Upper lobe of right lung (tissue), 1 donor: ENCODE measurements around the gene ZNRF1. TPM values are rescaled to one million over a fixed set of nuclear protein-coding genes. Genes with fewer than 3 reads are reported as not detected.

ENCODE experiments used
- ATAC-seq: fragments of 200-7000 bp; cut with Tn5 transposase; one replicate; pipeline ENCODE4 v1.9.1; 2020; ENCODE audit warnings: mild to moderate bottlenecking, moderate library complexity
- DNase-seq: peaks from one replicate; pipeline ENCODE4 v3.0.0-alpha.2; 2020
- H3K27ac ChIP-seq: fragments of 200-600 bp; one replicate; pipeline ENCODE4 v1.8.0; 2022
- H3K27me3 ChIP-seq: fragments of 200-600 bp; one replicate; pipeline ENCODE4 v1.8.0; 2022; ENCODE audit warnings: mild to moderate bottlenecking
- H3K36me3 ChIP-seq: fragments of 200-600 bp; one replicate; pipeline ENCODE4 v1.8.0; 2022
- H3K4me1 ChIP-seq: fragments of 200-600 bp; one replicate; pipeline ENCODE4 v1.8.0; 2022
- H3K4me3 ChIP-seq: fragments of 200-600 bp; one replicate; pipeline ENCODE4 v1.8.0; 2022; ENCODE audit warnings: mild to moderate bottlenecking
- H3K9me3 ChIP-seq: fragments of 200-600 bp; one replicate; pipeline ENCODE4 v1.8.0; 2022
- CTCF ChIP-seq: fragments of 200-600 bp; IDR thresholded peaks from one replicate; pipeline ENCODE4 v1.8.0; 2022; ENCODE audit warnings: antibody characterized with exemption
- intact Hi-C: fragments of 100-400 bp; cut with DNase I; formaldehyde crosslinking; loops from one replicate; pipeline ENCODE4 v1.11.0; 2022
- total RNA-seq: library from RNA; stranded (reverse); fragmentation: NEBNext Ultra II Directional; extraction: Animal tissue kit (Norgen Biotek cat#: 25700); gene quantifications from one replicate; pipeline ENCODE4 v1.2.1, GENCODE V29; 2021
- donor health status: DM: no; HTN: yes; CAD: no; lungs with severe emphysema.

ZNRF1 gene
- total RNA-seq, 1 donor from 2014 or later, result 21.3 TPM

DNA sequence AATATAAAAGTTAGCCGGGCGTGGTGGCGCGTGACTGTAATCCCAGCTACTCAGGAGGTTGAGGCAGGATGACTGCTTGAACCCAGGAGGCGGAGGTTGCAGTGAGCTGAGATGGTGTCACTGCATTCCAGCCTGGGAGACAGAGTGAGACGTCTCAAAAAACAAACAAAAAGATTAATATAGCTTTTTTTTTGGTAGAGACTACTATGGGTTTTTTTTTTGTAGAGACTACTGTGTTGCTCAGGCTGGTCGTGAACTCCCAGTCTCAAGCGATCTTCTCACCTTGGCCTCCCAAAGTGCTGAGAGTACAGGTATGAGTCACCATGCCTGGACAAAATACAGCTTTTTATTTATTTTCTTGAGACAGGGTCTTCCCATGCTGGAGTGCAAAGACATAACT lies 20.2 kb downstream of the ZNRF1 start:
- Histone ChIP-seq H3K9me3 (peaks cover 7% of the 10 kb centered on the region), H3K4me1 (peaks cover 12% of the 10 kb centered on the region), H3K27ac (no peak overlapping the region), H3K27me3 (no peaks in the 10 kb centered on the region), H3K4me3 (no peak overlapping the region), H3K36me3 (no peaks in the 10 kb centered on the region)
- no peak for TF ChIP-seq CTCF
- no peak for DNase-seq
- intact Hi-C loops, result no loop called here
- ATAC-seq, result no peak

- Histone ChIP-seq H3K4me1 (peaks cover 18% of the 10 kb centered on the region), H3K4me3 (no peak overlapping the region), H3K27ac (no peak overlapping the region), H3K27me3 (no peaks in the 10 kb centered on the region), H3K36me3 (no peaks in the 10 kb centered on the region), H3K9me3 (peaks cover 7% of the 10 kb centered on the region)
- TF ChIP-seq CTCF, result no peak
- no peak for DNase-seq
- intact Hi-C loops, result no loop called here
- no peak for ATAC-seq
These were observed 20.8 kb downstream of the ZNRF1 start for GRCh38 chr16:75019586-75019985.

- no peak for TF ChIP-seq CTCF
- H3K27me3 ChIP-seq, result no peaks in the 10 kb centered on the region
- ATAC-seq, result no peak
- H3K4me3 ChIP-seq, result no peak overlapping the region
- H3K9me3 ChIP-seq, result peaks cover 7% of the 10 kb centered on the region
- no peaks in the 10 kb centered on the region for H3K36me3 ChIP-seq
- intact Hi-C loops, result no loop called here
- no peak for DNase-seq
- H3K4me1 ChIP-seq, result peaks cover 31% of the 10 kb centered on the region
- H3K27ac ChIP-seq, result no peak overlapping the region
These were observed 22.6 kb downstream of the ZNRF1 start for GRCh38 chr16:75021410-75021809.

GRCh38 chr16:75022567-75022966 lies 23.7 kb downstream of the ZNRF1 start:
- ATAC-seq, result no peak

DNA sequence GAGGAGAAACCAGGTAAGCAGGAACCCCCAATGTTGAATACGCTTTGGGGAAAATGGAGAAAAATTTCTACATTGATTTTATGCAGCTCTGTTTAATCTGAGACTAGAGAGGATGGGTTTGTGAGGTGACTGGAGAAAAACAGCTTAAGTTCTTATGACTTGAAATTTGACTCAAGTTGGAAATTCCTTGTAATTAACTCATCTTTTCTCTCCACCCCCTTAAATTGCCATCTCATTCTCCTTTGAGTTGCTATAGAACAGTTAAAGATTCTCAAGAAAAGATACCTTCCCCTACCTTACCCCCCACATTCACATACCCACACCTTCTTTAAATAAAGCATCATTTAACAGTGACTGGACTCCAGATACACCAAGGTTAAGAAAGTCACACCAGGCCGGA lies 24.2 kb downstream of the ZNRF1 start:
- H3K27ac ChIP-seq, result no peak overlapping the region
- H3K9me3 ChIP-seq, result peaks cover 7% of the 10 kb centered on the region
- H3K4me1 ChIP-seq, result peaks cover 33% of the 10 kb centered on the region
- intact Hi-C loops, result no loop called here
- no peak for TF ChIP-seq CTCF
- H3K36me3 ChIP-seq, result no peaks in the 10 kb centered on the region
- no peak for DNase-seq
- H3K4me3 ChIP-seq, result no peak overlapping the region
- no peaks in the 10 kb centered on the region for H3K27me3 ChIP-seq
- no peak for ATAC-seq

More at GRCh38 chr16:75022567-75022966, 23.7 kb downstream of the ZNRF1 start:
- TF ChIP-seq CTCF, result no peak
- peaks cover 34% of the 10 kb centered on the region for H3K4me1 ChIP-seq
- intact Hi-C loops, result no loop called here
- no peak overlapping the region for H3K27ac ChIP-seq
- no peak overlapping the region for H3K4me3 ChIP-seq
- H3K36me3 ChIP-seq, result no peaks in the 10 kb centered on the region
- peaks cover 7% of the 10 kb centered on the region for H3K9me3 ChIP-seq
- no peak for DNase-seq
- H3K27me3 ChIP-seq, result no peaks in the 10 kb centered on the region

DNA sequence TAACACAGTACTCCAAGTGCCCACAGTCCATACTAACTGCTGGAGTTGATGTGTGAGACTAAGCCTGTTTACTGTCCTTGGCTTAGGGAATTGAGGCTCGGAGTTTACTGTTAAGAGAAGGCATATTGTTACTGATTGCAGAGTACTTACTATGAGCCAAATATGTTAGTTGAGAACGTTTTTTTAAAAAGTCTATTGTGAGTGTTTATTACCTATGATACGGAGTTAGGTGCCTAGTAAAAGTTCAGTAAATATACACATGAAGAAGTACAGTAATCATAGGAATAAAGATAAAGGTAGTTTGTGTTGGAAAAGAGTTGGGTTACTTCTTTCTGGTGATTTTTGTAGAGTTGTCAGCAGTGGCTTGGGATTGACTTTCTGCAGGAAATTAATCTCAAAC lies 25.4 kb downstream of the ZNRF1 start:
- intact Hi-C loops, result no loop called here
- H3K4me1 ChIP-seq, result peaks cover 32% of the 10 kb centered on the region
- no peak overlapping the region for H3K4me3 ChIP-seq
- H3K36me3 ChIP-seq, result no peaks in the 10 kb centered on the region
- H3K27me3 ChIP-seq, result no peaks in the 10 kb centered on the region
- ATAC-seq (no peak), DNase-seq (no peak)
- TF ChIP-seq CTCF, result no peak
- peaks cover 7% of the 10 kb centered on the region for H3K9me3 ChIP-seq
- no peak overlapping the region for H3K27ac ChIP-seq
